GM12865 (cell line): ENCODE measurements around the gene NEDD9.

Source experiments
- DNase-seq: peaks from one replicate; pipeline ENCODE4 v3.0.0; 2010; ENCODE audit warnings: low read depth
- H3K4me3 ChIP-seq: 2 replicates; pipeline ENCODE4 v1.5.1; 2011; ENCODE audit warnings: mild to moderate bottlenecking, low read depth, low read length, control low read depth
- TF ChIP-seq, protein P1 (sequence below): IDR thresholded peaks from 2 replicates; pipeline ENCODE4 v1.5.1; 2011; ENCODE audit warnings: low read length, control low read depth, low read depth, inconsistent platforms; ENCODE audit not compliant: insufficient read depth; ENCODE audit errors: missing control alignments

The NEDD9 gene

DNA sequence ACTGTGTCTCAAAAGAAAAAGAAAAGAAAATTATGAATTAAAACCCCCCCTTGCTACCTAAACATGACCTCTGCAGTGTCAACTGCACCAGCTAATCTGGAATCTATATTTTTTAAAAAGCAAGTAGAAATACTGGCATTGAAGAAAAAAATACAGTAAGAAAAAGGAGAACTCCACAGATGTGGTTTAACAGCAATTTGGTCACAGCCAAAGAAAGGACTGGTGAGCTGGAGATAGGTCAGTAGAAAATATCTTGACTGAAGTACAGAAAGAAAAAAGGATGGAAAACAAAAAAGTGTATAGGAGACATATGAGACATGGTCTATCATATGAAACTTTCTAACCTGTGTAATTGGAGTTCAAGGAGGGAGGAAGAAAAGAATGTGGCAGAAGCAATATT, 76.9 kb downstream of the NEDD9 start:
- TF ChIP-seq, protein P1, sequence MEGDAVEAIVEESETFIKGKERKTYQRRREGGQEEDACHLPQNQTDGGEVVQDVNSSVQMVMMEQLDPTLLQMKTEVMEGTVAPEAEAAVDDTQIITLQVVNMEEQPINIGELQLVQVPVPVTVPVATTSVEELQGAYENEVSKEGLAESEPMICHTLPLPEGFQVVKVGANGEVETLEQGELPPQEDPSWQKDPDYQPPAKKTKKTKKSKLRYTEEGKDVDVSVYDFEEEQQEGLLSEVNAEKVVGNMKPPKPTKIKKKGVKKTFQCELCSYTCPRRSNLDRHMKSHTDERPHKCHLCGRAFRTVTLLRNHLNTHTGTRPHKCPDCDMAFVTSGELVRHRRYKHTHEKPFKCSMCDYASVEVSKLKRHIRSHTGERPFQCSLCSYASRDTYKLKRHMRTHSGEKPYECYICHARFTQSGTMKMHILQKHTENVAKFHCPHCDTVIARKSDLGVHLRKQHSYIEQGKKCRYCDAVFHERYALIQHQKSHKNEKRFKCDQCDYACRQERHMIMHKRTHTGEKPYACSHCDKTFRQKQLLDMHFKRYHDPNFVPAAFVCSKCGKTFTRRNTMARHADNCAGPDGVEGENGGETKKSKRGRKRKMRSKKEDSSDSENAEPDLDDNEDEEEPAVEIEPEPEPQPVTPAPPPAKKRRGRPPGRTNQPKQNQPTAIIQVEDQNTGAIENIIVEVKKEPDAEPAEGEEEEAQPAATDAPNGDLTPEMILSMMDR = no peak
- no peak overlapping the region for H3K4me3 ChIP-seq
- no peak for DNase-seq

DNA sequence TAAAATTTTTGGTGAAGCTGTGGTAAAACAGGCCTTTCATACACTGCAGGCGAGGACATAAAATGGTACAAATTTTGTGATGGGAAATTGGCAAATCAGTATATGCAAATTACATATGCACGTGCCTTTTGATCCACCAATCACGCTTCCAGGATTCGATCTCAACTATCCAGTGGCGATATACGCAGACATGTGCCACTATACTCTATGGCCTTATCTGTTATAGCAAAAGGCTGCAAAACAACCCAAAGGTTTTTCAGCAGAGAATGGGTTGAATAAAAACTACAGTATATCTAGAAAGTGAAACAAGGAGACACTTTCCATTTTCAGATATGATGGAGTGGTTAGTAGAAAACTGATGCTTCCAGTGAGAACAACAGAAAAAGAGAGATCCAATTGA, 79.0 kb downstream of the NEDD9 start:
- H3K4me3 ChIP-seq = no peak overlapping the region
- TF ChIP-seq, protein P1 = no peak
- DNase-seq = no peak

DNA sequence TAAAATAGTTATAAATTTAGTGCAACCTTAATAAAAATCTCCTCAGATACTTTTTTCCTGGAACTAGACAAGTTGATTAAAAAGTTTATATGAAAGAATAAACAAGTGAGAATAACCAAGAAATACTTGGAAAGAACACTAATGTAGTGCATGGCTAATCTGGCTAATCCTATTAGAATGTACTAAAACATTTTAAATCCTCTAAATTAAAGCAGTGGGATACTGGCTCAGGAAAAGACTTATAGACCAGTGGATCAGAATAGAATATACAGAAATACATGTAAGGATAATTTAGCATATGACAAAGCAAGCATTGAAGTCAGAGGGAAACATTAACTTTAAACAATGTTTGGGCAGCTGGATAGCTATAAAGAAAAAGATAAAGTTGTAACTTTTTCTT, 79.9 kb downstream of the NEDD9 start:
- DNase-seq = no peak
- TF ChIP-seq, protein P1 = no peak
- no peak overlapping the region for H3K4me3 ChIP-seq

DNA sequence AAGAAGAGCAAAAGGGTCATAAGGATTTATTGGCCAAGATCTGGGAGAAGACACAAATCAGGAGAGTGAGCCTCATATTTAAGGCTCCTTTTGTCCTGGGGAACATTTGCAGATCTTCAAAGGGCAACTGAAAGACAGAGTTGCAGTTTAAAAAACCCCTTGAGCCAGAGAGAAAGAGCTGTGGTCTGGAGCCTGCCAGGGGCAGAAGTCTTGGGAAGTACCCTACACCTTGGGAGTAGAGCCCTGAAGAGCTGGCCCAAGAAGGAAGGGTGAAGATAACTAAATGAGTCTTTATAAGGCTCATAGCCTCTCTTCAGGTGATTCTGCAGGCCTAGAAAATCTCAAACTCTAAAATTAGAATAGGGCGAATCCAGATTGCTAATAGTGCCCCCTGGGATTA, 81.0 kb downstream of the NEDD9 start:
- TF ChIP-seq, protein P1 = no peak
- H3K4me3 ChIP-seq = no peak overlapping the region
- no peak for DNase-seq

DNA sequence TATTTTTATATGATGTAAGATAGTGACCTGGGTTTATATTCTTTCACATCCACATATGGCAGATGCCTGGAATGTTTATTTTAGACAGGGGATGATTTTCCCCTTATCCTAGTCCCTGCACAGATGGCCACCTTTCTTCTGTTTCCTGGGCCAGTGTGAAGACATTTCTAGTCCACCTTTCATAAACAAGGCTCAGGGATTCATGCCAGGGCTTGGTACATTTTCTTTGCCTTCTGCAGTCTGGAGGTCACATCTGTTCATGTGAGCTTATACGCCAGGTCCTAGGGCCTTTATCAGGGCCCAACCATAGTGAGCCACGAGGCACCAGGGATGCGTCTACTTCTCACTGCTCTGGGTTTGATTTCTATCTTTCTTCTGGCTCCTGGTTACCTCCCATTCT, 82.9 kb downstream of the NEDD9 start:
- TF ChIP-seq, protein P1 = no peak
- no peak overlapping the region for H3K4me3 ChIP-seq
- DNase-seq = no peak

DNA sequence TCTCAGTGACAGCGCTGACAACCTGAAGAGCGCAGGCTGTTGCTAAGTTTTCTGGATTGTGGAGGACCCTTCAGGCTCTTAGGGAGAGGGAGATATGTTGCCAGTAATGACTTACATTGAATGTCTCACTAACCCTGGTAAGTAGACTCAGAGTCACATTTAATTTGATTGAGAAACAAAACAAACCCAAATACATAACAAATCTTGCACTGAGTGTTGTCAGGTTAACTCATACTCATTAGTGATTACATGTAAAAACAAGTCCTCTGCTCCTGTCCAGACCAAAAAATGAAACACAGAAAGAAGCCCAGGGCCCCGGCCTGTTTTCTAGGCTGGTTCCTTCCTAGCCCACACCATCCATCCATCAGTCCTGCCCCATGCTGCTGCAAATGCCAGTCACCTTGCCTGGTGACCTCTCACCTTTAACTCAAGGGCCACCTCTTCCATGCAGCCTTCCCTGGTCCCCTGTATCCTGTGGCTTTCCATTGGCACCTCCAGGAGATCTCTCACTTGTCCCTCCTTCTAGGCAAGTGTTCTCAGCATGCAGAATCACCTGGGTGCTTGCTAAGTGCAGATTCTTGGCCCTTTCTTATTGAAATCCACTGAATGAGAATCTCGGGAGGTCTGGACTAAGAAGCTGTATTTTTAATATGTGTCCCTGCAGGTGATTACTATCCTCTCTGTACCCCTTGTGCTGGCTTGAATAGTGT, 86.2 kb downstream of the NEDD9 start:
- TF ChIP-seq, protein P1 = no peak
- no peak for DNase-seq
- no peak overlapping the region for H3K4me3 ChIP-seq

DNA sequence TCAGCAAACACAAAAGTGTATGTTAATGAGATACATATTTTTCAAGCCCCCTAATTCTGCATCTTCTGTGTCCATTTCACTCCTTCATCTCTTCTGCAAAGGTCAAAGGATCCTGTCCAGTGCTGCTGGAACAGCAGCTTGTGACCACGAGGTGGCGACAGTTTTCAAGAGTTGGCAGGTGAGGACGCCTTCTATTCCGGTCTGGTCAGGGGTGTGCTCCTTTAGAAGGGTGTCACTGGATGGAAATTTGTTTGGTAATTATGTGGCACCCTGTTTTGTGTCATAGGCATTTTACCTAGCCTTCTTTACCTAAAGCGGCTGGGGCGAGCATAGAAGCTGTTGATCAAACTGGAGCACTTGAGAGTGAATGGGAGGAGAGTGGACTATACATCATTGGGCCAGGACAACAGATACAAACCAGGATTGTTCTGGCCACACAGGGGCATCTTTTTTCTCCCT, 88.0 kb downstream of the NEDD9 start:
- TF ChIP-seq, protein P1 = peak; percentile 90
- H3K4me3 ChIP-seq = no peak overlapping the region
- peak; percentile 86 for DNase-seq
